ENCODE data around the gene IQCC.
"Not testable (repeated sequence)": the region's sequence is repeated elsewhere in the genome, so short reads cannot be mapped to it uniquely, and the experiment has no call there.

Gene IQCC

GRCh38 chr1:32205401-32206370 is at the start of gene IQCC:
Gene IQCC (plus strand): TSS chr1:32205671. CDS start chr1:32205682, 11 bp downstream.
- DNase-seq, result peak; percentile 78

GRCh38 chr1:32159189-32159588 is 46.3 kb upstream of the IQCC start:
- DNase-seq, result no peak

- DNase-seq, result no peak
Observed at GRCh38 chr1:32163405-32163804, 42.1 kb upstream of the IQCC start.

- DNase-seq, result not testable (repeated sequence)
Observed at GRCh38 chr1:32165633-32166032, 39.8 kb upstream of the IQCC start.

GRCh38 chr1:32170991-32171390 is 34.5 kb upstream of the IQCC start:
- no peak for DNase-seq

GRCh38 chr1:32172621-32173245 is 32.7 kb upstream of the IQCC start:
- DNase-seq, result no peak

GRCh38 chr1:32178380-32179192 is 26.9 kb upstream of the IQCC start:
- no peak for DNase-seq

- DNase-seq, result no peak
Observed at GRCh38 chr1:32179193-32179442, 26.4 kb upstream of the IQCC start.

- peak; percentile 74 for DNase-seq
Observed at GRCh38 chr1:32179443-32180185, 25.9 kb upstream of the IQCC start, which contains the start of gene TXLNA. Gene TXLNA (plus strand): TSS chr1:32179675. CDS start chr1:32180346, 671 bp downstream.

- DNase-seq, result no peak
Observed at GRCh38 chr1:32180186-32181060, 25.0 kb upstream of the IQCC start.

GRCh38 chr1:32181065-32181464 is 24.4 kb upstream of the IQCC start:
- no peak for DNase-seq

- DNase-seq, result no peak
Observed at GRCh38 chr1:32181563-32181962, 23.9 kb upstream of the IQCC start.

GRCh38 chr1:32182060-32182459 is 23.4 kb upstream of the IQCC start:
- no peak for DNase-seq

- no peak for DNase-seq
Observed at GRCh38 chr1:32184650-32185049, 20.8 kb upstream of the IQCC start.

GRCh38 chr1:32186077-32186476 is 19.4 kb upstream of the IQCC start:
- DNase-seq, result no peak

- no peak for DNase-seq
Observed at GRCh38 chr1:32186491-32186890, 19.0 kb upstream of the IQCC start.

GRCh38 chr1:32187850-32188249 is 17.6 kb upstream of the IQCC start:
- DNase-seq, result no peak

- DNase-seq, result no peak
Observed at GRCh38 chr1:32192220-32192948, 13.1 kb upstream of the IQCC start.

GRCh38 chr1:32194984-32195383 is 10.5 kb upstream of the IQCC start:
- no peak for DNase-seq

GRCh38 chr1:32195531-32195930 is 9.9 kb upstream of the IQCC start:
- DNase-seq, result no peak
